IMR-90 (cell line): ENCODE data around the gene IRS2. TPM values are rescaled to one million over a fixed set of nuclear protein-coding genes. Genes with fewer than 3 reads are reported as not detected.

Experiments
- ATAC-seq: fragments of 200-7000 bp; cut with Tn5 transposase; 2 replicates; pipeline ENCODE4 v1.9.1; 2020; ENCODE audit warnings: low read depth, mild to moderate bottlenecking, moderate library complexity
- BruUV-seq: library from RNA; stranded (reverse); fragments of 400-500 nt; replicated peaks from 2 replicates; lab custom pipeline; 2021; lab: Mats Ljungman, UMichigan
- CTCF ChIA-PET: fragments of 300-600 bp; formaldehyde crosslinking; extraction: SDS; loops from one replicate; lab custom pipeline; 2021; ENCODE audit warnings: antibody characterized with exemption; lab: Yijun Ruan, JAX
- POLR2A ChIA-PET: fragments of 300-600 bp; sonication (Branson Sonifier 250); formaldehyde crosslinking; loops from one replicate; lab custom pipeline; 2022; ENCODE audit warnings: antibody characterized with exemption; ENCODE audit not compliant: unreplicated experiment; lab: Charles Lee
- DNase-seq: peaks from one replicate; pipeline ENCODE4 v3.0.0; 2013
- H2AFZ ChIP-seq: replicated peaks from 2 replicates; pipeline ENCODE3; 2013; ENCODE audit warnings: low read length, mild to moderate bottlenecking; ENCODE audit not compliant: poor library complexity
- H2AK5ac ChIP-seq: 2 replicates; pipeline ENCODE4 v1.6.1; 2013; ENCODE audit warnings: low read depth, low read length, inconsistent platforms
- H2AK9ac ChIP-seq: replicated peaks from 2 replicates; pipeline ENCODE3; 2013; ENCODE audit warnings: mild to moderate bottlenecking, low read depth, low read length, moderate library complexity; ENCODE audit not compliant: poor library complexity
- H2BK120ac ChIP-seq: 2 replicates; pipeline ENCODE4 v1.6.1; 2013; ENCODE audit warnings: low read depth, low read length, inconsistent platforms
- H2BK15ac ChIP-seq: 3 replicates; pipeline ENCODE4 v1.6.1; 2013; ENCODE audit warnings: low read depth, low read length, inconsistent platforms
- H2BK20ac ChIP-seq: 2 replicates; pipeline ENCODE4 v1.6.1; 2013; ENCODE audit warnings: low read depth, mild to moderate bottlenecking, inconsistent platforms, low read length, moderate library complexity
- H2BK5ac ChIP-seq: 2 replicates; pipeline ENCODE4 v1.6.1; 2013; ENCODE audit warnings: mild to moderate bottlenecking, low read depth, low read length, inconsistent platforms; ENCODE audit not compliant: poor library complexity, severe bottlenecking
- H3K14ac ChIP-seq: replicated peaks from 2 replicates; pipeline ENCODE4 v1.6.1; 2013; ENCODE audit warnings: low read depth, low read length, inconsistent platforms
- H3K18ac ChIP-seq: 2 replicates; pipeline ENCODE4 v1.6.1; 2013; ENCODE audit warnings: low read depth, low read length, control low read depth
- H3K23ac ChIP-seq: 2 replicates; pipeline ENCODE4 v1.6.1; 2013; ENCODE audit warnings: low read depth, low read length, inconsistent platforms
- H3K27ac ChIP-seq: 2 replicates; pipeline ENCODE4 v1.5.1; 2013; ENCODE audit warnings: mild to moderate bottlenecking, control low read depth, low read length; ENCODE audit not compliant: insufficient read depth
- H3K27me3 ChIP-seq: 2 replicates; pipeline ENCODE4 v1.6.1; 2013; ENCODE audit warnings: low read length; ENCODE audit not compliant: control insufficient read depth, insufficient read depth
- H3K36me3 ChIP-seq: 2 replicates; pipeline ENCODE4 v1.6.1; 2013; ENCODE audit warnings: low read length, mixed read lengths; ENCODE audit not compliant: control insufficient read depth, insufficient read depth
- H3K4ac ChIP-seq: 2 replicates; pipeline ENCODE4 v1.6.1; 2013; ENCODE audit warnings: low read depth, low read length, inconsistent platforms
- H3K4me1 ChIP-seq: 2 replicates; pipeline ENCODE4 v1.6.1; 2013; ENCODE audit warnings: low read length, mixed read lengths; ENCODE audit not compliant: control insufficient read depth, insufficient read depth
- H3K4me2 ChIP-seq: 2 replicates; pipeline ENCODE4 v1.6.1; 2013; ENCODE audit warnings: low read depth, mild to moderate bottlenecking, control low read depth, low read length, moderate library complexity
- H3K4me3 ChIP-seq: 2 replicates; pipeline ENCODE4 v1.5.1; 2013; ENCODE audit warnings: low read depth, mild to moderate bottlenecking, control low read depth, low read length, moderate library complexity; ENCODE audit not compliant: insufficient read depth
- H3K56ac ChIP-seq: 2 replicates; pipeline ENCODE4 v1.6.1; 2013; ENCODE audit warnings: low read length, inconsistent platforms; ENCODE audit not compliant: insufficient read depth; ENCODE audit errors: extremely low read depth
- H3K79me1 ChIP-seq, 2 experiments: 2 replicates each; pipeline ENCODE4 v1.6.1; 2013; ENCODE audit warnings: low read length in 2 of 2, inconsistent platforms in 1 of 2, low read depth in 1 of 2
- H3K9ac ChIP-seq: 2 replicates; pipeline ENCODE4 v1.6.1; 2013; ENCODE audit warnings: low read depth, low read length, control low read depth
- H3K9me1 ChIP-seq: 2 replicates; pipeline ENCODE4 v1.6.1; 2013; ENCODE audit warnings: low read length, inconsistent platforms; ENCODE audit not compliant: insufficient read depth
- H3K9me3 ChIP-seq: 2 replicates; pipeline ENCODE4 v1.6.1; 2013; ENCODE audit warnings: low read length; ENCODE audit not compliant: control insufficient read depth, insufficient read depth
- H4K20me1 ChIP-seq: 2 replicates; pipeline ENCODE4 v1.6.1; 2013; ENCODE audit warnings: low read length, inconsistent platforms; ENCODE audit not compliant: insufficient read depth
- H4K5ac ChIP-seq: 2 replicates; pipeline ENCODE4 v1.6.1; 2013; ENCODE audit warnings: mild to moderate bottlenecking, low read depth, low read length, control low read depth
- H4K8ac ChIP-seq, 2 experiments: 2 replicates each; pipeline ENCODE4 v1.6.1; 2013; ENCODE audit warnings: low read depth in 2 of 2, low read length in 2 of 2, control low read depth in 1 of 2, inconsistent platforms in 1 of 2
- H4K91ac ChIP-seq: 2 replicates; pipeline ENCODE4 v1.6.1; 2013; ENCODE audit warnings: low read depth, low read length, inconsistent platforms; ENCODE audit not compliant: insufficient read depth
- BHLHE40 ChIP-seq: fragments of 150-350 bp; IDR thresholded peaks from 2 replicates; pipeline ENCODE4 v1.6.1; 2016; ENCODE audit warnings: mild to moderate bottlenecking, low read depth, low read length
- CEBPB ChIP-seq: IDR thresholded peaks from 2 replicates; pipeline ENCODE4 v1.6.1; 2012; ENCODE audit warnings: low read depth, low read length, improper control_type of control experiment
- FOS ChIP-seq: fragments of 150-350 bp; IDR thresholded peaks from 2 replicates; pipeline ENCODE4 v1.6.1; 2016; ENCODE audit warnings: low read depth, low read length
- MXI1 ChIP-seq: IDR thresholded peaks from 2 replicates; pipeline ENCODE4 v1.6.1; 2012; ENCODE audit warnings: low read depth, mild to moderate bottlenecking, low read length, moderate library complexity, borderline replicate concordance
- RAD21 ChIP-seq: IDR thresholded peaks from 2 replicates; pipeline ENCODE4 v1.6.1; 2012; ENCODE audit warnings: low read length, improper control_type of control experiment
- RCOR1 ChIP-seq: IDR thresholded peaks from 2 replicates; pipeline ENCODE4 v1.6.1; 2012; ENCODE audit warnings: mild to moderate bottlenecking, low read length, improper control_type of control experiment; ENCODE audit not compliant: insufficient replicate concordance
- RFX5 ChIP-seq: IDR thresholded peaks from 2 replicates; pipeline ENCODE4 v1.8.0; 2012; ENCODE audit warnings: low read depth, mild to moderate bottlenecking, low read length, moderate library complexity
- WGBS, 2 experiments: methylation state at CpG; one replicate each; pipeline versions ENCODE4 v1.1.5 to v1.1.7; 2013; ENCODE audit warnings: missing lambda C conversion rate in 2 of 2; ENCODE audit not compliant: insufficient read length in 1 of 2; ENCODE audit errors: extremely low coverage in 2 of 2; 5-methylcytosine and 5-hydroxymethylcytosine counted together
- dilution Hi-C: fragments of 300-500 bp; cut with HindIII; formaldehyde crosslinking; loops from one replicate; pipeline ENCODE4 v1.14.3; 2018; ENCODE audit warnings: low sequenced_read_pairs; ENCODE audit not compliant: unreplicated experiment
- in situ Hi-C: fragments of 300-500 bp; cut with MboI; formaldehyde crosslinking; loops from 3 replicates; pipeline ENCODE4 v1.14.3; 2019; ENCODE audit warnings: low sequenced_read_pairs, inconsistent platforms, mixed read lengths
- intact Hi-C: fragments of 100-400 bp; cut with micrococcal nuclease; formaldehyde crosslinking; loops from 2 replicates; pipeline ENCODE4 v1.10.0; 2022
- polyA plus RNA-seq, 3 experiments: library from polyadenylated mRNA; depleted of rRNA; stranded (reverse); fragments of >200 nt; gene quantifications; 2 replicates each; pipeline ENCODE4 v1.2.3, GENCODE V29; 2012; ENCODE audit warnings: low replicate concordance in 1 of 3
- total RNA-seq: library from RNA; depleted of rRNA; stranded (reverse); fragments of >200 nt; gene quantifications from 2 replicates; pipeline ENCODE4 v1.2.3, GENCODE V29; 2012
- TF ChIP-seq, protein P1 (sequence below): conservative IDR thresholded peaks from 2 replicates; pipeline ENCODE4 v1.5.1; 2012; ENCODE audit warnings: mild to moderate bottlenecking, low read depth, low read length, improper control_type of control experiment

Gene IRS2
- total and polyA plus RNA-seq, 2 of the 4 experiments (the other 2 are of a cell fraction) = 0.36 to 1.4 TPM

DNA sequence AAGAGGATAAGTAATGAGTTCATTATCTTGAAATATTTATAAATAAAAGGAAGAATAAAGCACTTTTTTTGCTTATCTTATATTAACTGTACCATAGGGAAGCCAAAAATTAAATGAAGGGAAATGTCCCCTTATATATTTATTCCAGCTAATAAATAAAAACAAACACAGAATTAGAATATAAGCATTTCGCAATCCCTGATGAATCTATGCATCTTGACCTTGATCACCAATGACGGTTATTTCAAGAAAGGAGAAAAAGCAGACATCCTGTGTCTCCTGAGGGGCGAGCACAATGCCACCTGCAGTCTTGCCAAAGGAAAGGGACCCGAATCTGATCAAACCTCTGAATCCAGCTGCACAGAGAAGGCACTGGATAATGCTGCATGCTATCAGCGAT, 29.3 kb upstream of the IRS2 start:
- Histone ChIP-seq H3K27ac (no peak overlapping the region), H3K4me3 (no peak overlapping the region), H3K9ac (no peak overlapping the region), H4K91ac (no peak overlapping the region), H2AFZ (no peak overlapping the region), H3K14ac (no peak overlapping the region), H2BK15ac (no peak overlapping the region), H3K4ac (no peak overlapping the region), H2BK120ac (no peak overlapping the region), H2AK5ac (no peak overlapping the region), H3K9me1 (peaks cover 9% of the 10 kb centered on the region; the same call in 1 of the 2 replicates), H3K56ac (no peak overlapping the region), H3K4me1 (peaks cover 1% of the 10 kb centered on the region; the same call in 1 of the 2 replicates), H4K5ac (no peak overlapping the region), H2BK20ac (no peak overlapping the region), H4K8ac (no peak overlapping the region), H3K18ac (no peak overlapping the region), H4K20me1 (no peaks in the 10 kb centered on the region), H2AK9ac (no peak overlapping the region), H2BK5ac (no peak overlapping the region), H3K9me3 (no peaks in the 10 kb centered on the region), H3K27me3 (peaks cover 9% of the 10 kb centered on the region), H3K4me2 (no peak overlapping the region), H3K36me3 (no peaks in the 10 kb centered on the region), H3K23ac (no peak overlapping the region), H3K79me1 (no peaks in the 10 kb centered on the region)
- ChIA-PET POLR2A (no interaction called here), CTCF (no interaction called here)
- WGBS, 2 experiments = 67% methylated on average over 4 of the region's 5 CpGs; no CpG with 5 or more reads in 1 of the 2 experiments
- intact Hi-C loops = no loop called here
- dilution Hi-C loops = no loop called here
- no peak for TF ChIP-seq RFX5
- TF ChIP-seq RAD21 = no peak
- TF ChIP-seq MXI1 = no peak
- TF ChIP-seq RCOR1 = no peak
- TF ChIP-seq BHLHE40 = no peak
- TF ChIP-seq CEBPB = peak; percentile 71; the same call in 1 of the 2 replicates
- no peak for TF ChIP-seq FOS
- TF ChIP-seq, protein P1, sequence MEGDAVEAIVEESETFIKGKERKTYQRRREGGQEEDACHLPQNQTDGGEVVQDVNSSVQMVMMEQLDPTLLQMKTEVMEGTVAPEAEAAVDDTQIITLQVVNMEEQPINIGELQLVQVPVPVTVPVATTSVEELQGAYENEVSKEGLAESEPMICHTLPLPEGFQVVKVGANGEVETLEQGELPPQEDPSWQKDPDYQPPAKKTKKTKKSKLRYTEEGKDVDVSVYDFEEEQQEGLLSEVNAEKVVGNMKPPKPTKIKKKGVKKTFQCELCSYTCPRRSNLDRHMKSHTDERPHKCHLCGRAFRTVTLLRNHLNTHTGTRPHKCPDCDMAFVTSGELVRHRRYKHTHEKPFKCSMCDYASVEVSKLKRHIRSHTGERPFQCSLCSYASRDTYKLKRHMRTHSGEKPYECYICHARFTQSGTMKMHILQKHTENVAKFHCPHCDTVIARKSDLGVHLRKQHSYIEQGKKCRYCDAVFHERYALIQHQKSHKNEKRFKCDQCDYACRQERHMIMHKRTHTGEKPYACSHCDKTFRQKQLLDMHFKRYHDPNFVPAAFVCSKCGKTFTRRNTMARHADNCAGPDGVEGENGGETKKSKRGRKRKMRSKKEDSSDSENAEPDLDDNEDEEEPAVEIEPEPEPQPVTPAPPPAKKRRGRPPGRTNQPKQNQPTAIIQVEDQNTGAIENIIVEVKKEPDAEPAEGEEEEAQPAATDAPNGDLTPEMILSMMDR = no peak
- no TSS peak for BruUV-seq
- in situ Hi-C loops = no loop called here
- ATAC-seq (no peak), DNase-seq (no peak)
